Esophagus muscularis mucosa (tissue), 3 donors: ENCODE data around the gene KIFBP.
"Not testable (repeated sequence)": the region's sequence is repeated elsewhere in the genome, so short reads cannot be mapped to it uniquely, and the experiment has no call there.

Source experiments
- EP300 ChIP-seq: sonication (generic); formaldehyde crosslinking; IDR thresholded peaks from one replicate; pipeline ENCODE4 v1.6.1; 2017; ENCODE audit warnings: antibody characterized with exemption
- TF ChIP-seq, protein P1 (sequence below), 3 experiments: fragments of 200-600 bp in 2 of 3; fragments of 450-650 bp in 1 of 3; sonication (generic) in 2 of 3; IDR thresholded peaks; one replicate each; pipeline ENCODE4 v1.5.1; 2017 to 2019; ENCODE audit warnings: antibody characterized with exemption in 3 of 3, mild to moderate bottlenecking in 2 of 3, moderate library complexity in 1 of 3

DNA sequence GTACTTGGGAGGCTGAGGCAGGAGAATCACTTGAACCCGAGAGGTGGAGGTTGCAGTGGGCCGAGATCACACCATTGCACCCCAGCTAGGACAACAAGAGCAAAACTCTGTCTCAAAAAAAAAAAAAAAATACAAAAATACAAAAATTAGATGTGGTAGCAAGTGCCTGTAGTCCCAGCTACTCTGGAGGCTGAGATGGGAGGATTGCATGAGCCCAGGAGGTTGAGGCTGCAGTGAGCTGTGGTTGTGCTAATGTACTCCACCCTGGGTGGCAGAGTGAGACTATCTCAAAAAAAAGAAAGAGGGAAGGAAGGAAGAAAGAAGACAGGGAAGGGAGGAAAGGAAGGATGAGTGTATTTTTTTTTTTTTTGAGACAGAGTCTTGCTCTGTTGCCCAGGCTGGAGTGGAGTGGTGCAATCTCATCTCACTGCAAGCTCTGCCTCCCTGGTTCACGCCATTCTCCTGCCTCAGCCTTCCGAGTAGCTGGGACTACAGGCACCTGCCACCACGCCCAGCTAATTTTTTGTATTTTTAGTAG, 12.6 kb upstream of the KIFBP start:
- TF ChIP-seq, protein P1, sequence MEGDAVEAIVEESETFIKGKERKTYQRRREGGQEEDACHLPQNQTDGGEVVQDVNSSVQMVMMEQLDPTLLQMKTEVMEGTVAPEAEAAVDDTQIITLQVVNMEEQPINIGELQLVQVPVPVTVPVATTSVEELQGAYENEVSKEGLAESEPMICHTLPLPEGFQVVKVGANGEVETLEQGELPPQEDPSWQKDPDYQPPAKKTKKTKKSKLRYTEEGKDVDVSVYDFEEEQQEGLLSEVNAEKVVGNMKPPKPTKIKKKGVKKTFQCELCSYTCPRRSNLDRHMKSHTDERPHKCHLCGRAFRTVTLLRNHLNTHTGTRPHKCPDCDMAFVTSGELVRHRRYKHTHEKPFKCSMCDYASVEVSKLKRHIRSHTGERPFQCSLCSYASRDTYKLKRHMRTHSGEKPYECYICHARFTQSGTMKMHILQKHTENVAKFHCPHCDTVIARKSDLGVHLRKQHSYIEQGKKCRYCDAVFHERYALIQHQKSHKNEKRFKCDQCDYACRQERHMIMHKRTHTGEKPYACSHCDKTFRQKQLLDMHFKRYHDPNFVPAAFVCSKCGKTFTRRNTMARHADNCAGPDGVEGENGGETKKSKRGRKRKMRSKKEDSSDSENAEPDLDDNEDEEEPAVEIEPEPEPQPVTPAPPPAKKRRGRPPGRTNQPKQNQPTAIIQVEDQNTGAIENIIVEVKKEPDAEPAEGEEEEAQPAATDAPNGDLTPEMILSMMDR (IDR thresholded peaks at IDR 0.05), result not testable (repeated sequence)
- TF ChIP-seq EP300, result not testable (repeated sequence)
